ENCODE measurements around the gene S100A7A. TPM values are rescaled to one million over a fixed set of nuclear protein-coding genes. Genes with fewer than 3 reads are reported as not detected.

Gene S100A7A
- total RNA-seq, 1 experiment from 2014 or later: not detected

GRCh38 chr1:153389973-153390879, 26.1 kb upstream of the S100A7A start:
- Histone ChIP-seq H3K36me3 (replicated peaks; ENCODE audit: control insufficient read depth, insufficient read depth, low read length) (no peaks in the 10 kb centered on the region), H3K27me3 (ENCODE audit: control insufficient read depth, insufficient read depth, low read length) (no peaks in the 10 kb centered on the region), H3K4me3 (ENCODE audit: insufficient read depth, low read depth, low read length) (no peak overlapping the region)
- DNase-seq: no peak

- DNase-seq: no peak
- Histone ChIP-seq H3K27me3 (ENCODE audit: control insufficient read depth, insufficient read depth, low read length) (no peaks in the 10 kb centered on the region), H3K4me3 (ENCODE audit: insufficient read depth, low read depth, low read length) (no peak within 1 kb of the TSS), H3K36me3 (replicated peaks; ENCODE audit: control insufficient read depth, insufficient read depth, low read length) (no peaks in the 10 kb centered on the region)
These were observed 25.2 kb upstream of the S100A7A start, which contains the start of gene S100A8 for GRCh38 chr1:153390938-153391710. Gene S100A8, minus strand, starts transcription at chr1:153391073. Its CDS starts 538 bp downstream, at chr1:153390535.

GRCh38 chr1:153392258-153392657, 24.1 kb upstream of the S100A7A start:
- Histone ChIP-seq H3K36me3 (replicated peaks; ENCODE audit: control insufficient read depth, insufficient read depth, low read length) (no peaks in the 10 kb centered on the region), H3K4me3 (ENCODE audit: insufficient read depth, low read depth, low read length) (no peak overlapping the region), H3K27me3 (ENCODE audit: control insufficient read depth, insufficient read depth, low read length) (no peaks in the 10 kb centered on the region)
- DNase-seq: no peak

GRCh38 chr1:153392822-153393221, 23.5 kb upstream of the S100A7A start:
- Histone ChIP-seq H3K36me3 (replicated peaks; ENCODE audit: control insufficient read depth, insufficient read depth, low read length) (no peaks in the 10 kb centered on the region), H3K27me3 (ENCODE audit: control insufficient read depth, insufficient read depth, low read length) (no peaks in the 10 kb centered on the region), H3K4me3 (ENCODE audit: insufficient read depth, low read depth, low read length) (no peak overlapping the region)
- DNase-seq: no peak

GRCh38 chr1:153393926-153394325, 22.4 kb upstream of the S100A7A start:
- Histone ChIP-seq H3K36me3 (replicated peaks; ENCODE audit: control insufficient read depth, insufficient read depth, low read length) (no peaks in the 10 kb centered on the region), H3K4me3 (ENCODE audit: insufficient read depth, low read depth, low read length) (no peak overlapping the region), H3K27me3 (ENCODE audit: control insufficient read depth, insufficient read depth, low read length) (no peaks in the 10 kb centered on the region)
- DNase-seq: peak; percentile 73

- peak; percentile 8 for DNase-seq
These were observed 21.9 kb upstream of the S100A7A start for GRCh38 chr1:153394391-153394790.

GRCh38 chr1:153395136-153395685, 21.1 kb upstream of the S100A7A start:
- Histone ChIP-seq H3K4me3 (ENCODE audit: insufficient read depth, low read depth, low read length) (no peak overlapping the region), H3K27me3 (ENCODE audit: control insufficient read depth, insufficient read depth, low read length) (no peaks in the 10 kb centered on the region), H3K36me3 (replicated peaks; ENCODE audit: control insufficient read depth, insufficient read depth, low read length) (no peaks in the 10 kb centered on the region)
- peak; percentile 5 for DNase-seq

More at GRCh38 chr1:153394391-153394790, 21.9 kb upstream of the S100A7A start:
- H3K27me3 ChIP-seq (ENCODE audit: control insufficient read depth, insufficient read depth, low read length): no peaks in the 10 kb centered on the region
- no peak overlapping the region for H3K4me3 ChIP-seq (ENCODE audit: insufficient read depth, low read depth, low read length)
- no peaks in the 10 kb centered on the region for H3K36me3 ChIP-seq (replicated peaks; ENCODE audit: control insufficient read depth, insufficient read depth, low read length)

GRCh38 chr1:153395776-153396175, 20.5 kb upstream of the S100A7A start:
- Histone ChIP-seq H3K27me3 (ENCODE audit: control insufficient read depth, insufficient read depth, low read length) (no peaks in the 10 kb centered on the region), H3K4me3 (ENCODE audit: insufficient read depth, low read depth, low read length) (no peak overlapping the region), H3K36me3 (replicated peaks; ENCODE audit: control insufficient read depth, insufficient read depth, low read length) (no peaks in the 10 kb centered on the region)
- peak; percentile 7 for DNase-seq

- no peak for DNase-seq
- Histone ChIP-seq H3K36me3 (replicated peaks; ENCODE audit: control insufficient read depth, insufficient read depth, low read length) (no peaks in the 10 kb centered on the region), H3K4me3 (ENCODE audit: insufficient read depth, low read depth, low read length) (no peak overlapping the region), H3K27me3 (ENCODE audit: control insufficient read depth, insufficient read depth, low read length) (no peaks in the 10 kb centered on the region)
These were observed 19.9 kb upstream of the S100A7A start for GRCh38 chr1:153396461-153396860.

GRCh38 chr1:153397051-153397923, 19.0 kb upstream of the S100A7A start:
- H3K27me3 ChIP-seq (ENCODE audit: control insufficient read depth, insufficient read depth, low read length): no peaks in the 10 kb centered on the region
- H3K4me3 ChIP-seq (ENCODE audit: insufficient read depth, low read depth, low read length): no peak overlapping the region
- no peaks in the 10 kb centered on the region for H3K36me3 ChIP-seq (replicated peaks; ENCODE audit: control insufficient read depth, insufficient read depth, low read length)
- DNase-seq: peak; percentile 20

- H3K4me3 ChIP-seq (ENCODE audit: insufficient read depth, low read depth, low read length): no peak overlapping the region
- no peaks in the 10 kb centered on the region for H3K36me3 ChIP-seq (replicated peaks; ENCODE audit: control insufficient read depth, insufficient read depth, low read length)
- DNase-seq: peak; percentile 5
- H3K27me3 ChIP-seq (ENCODE audit: control insufficient read depth, insufficient read depth, low read length): no peaks in the 10 kb centered on the region
These were observed 18.2 kb upstream of the S100A7A start for GRCh38 chr1:153397924-153398651.

GRCh38 chr1:153399401-153400055, 16.8 kb upstream of the S100A7A start:
- Histone ChIP-seq H3K27me3 (ENCODE audit: control insufficient read depth, insufficient read depth, low read length) (no peaks in the 10 kb centered on the region), H3K4me3 (ENCODE audit: insufficient read depth, low read depth, low read length) (no peak overlapping the region), H3K36me3 (replicated peaks; ENCODE audit: control insufficient read depth, insufficient read depth, low read length) (no peaks in the 10 kb centered on the region)
- no peak for DNase-seq

- Histone ChIP-seq H3K36me3 (replicated peaks; ENCODE audit: control insufficient read depth, insufficient read depth, low read length) (no peaks in the 10 kb centered on the region), H3K4me3 (ENCODE audit: insufficient read depth, low read depth, low read length) (no peak overlapping the region), H3K27me3 (ENCODE audit: control insufficient read depth, insufficient read depth, low read length) (no peaks in the 10 kb centered on the region)
- peak; percentile 64 for DNase-seq
These were observed 16.1 kb upstream of the S100A7A start for GRCh38 chr1:153400244-153400643.
